ENCODE measurements around the gene ZNF99.
"Not testable (repeated sequence)": the region's sequence is repeated elsewhere in the genome, so short reads cannot be mapped to it uniquely, and the experiment has no call there.

ZNF99 gene

GRCh38 chr19:22783651-22784410 is at the start of gene ZNF99:
TSS of gene ZNF99 (minus strand) at chr19:22784151. CDS start at chr19:22784016, 135 bp downstream.
- no peak for DNase-seq (ENCODE audit: low read depth)

DNA sequence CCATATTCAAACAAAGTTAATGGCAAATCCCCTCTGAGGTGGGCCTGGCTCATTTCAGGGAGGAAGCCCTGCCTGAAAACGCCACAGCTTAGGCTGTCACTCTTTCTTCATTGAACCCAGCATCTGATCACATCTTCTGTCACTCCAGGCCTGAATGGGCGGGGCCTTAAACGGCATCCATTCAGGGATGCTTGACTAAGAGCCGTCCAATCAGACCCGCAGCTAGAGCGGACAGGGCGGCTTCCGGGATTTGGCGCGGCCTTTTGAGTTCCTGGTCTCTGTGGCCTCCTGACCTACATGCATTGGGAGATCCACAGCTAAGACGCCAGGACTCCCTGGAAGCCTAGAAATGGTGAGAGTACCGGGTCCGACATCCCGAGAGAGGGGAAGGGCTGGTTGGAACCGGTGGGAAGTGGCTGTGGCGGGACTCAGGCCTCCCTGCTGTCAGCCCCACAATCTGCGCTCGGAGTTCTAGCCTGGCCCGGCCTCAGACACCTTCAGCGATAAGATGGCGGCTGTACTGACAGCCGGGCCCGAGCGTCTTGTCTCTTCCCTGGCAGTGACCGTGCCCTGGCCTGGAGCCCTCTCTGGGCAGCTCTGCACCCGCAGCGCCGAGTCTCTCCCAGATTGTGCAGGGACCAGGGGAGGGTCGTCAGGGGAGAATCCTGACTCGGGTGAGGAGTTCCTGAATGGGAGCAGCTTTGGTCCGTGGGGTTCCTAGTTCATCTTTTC is 48.2 kb upstream of the ZNF99 start, which contains the start of gene ZNF723:
ZNF723 (plus strand) TSS at position 261 of the 732 bp plus-strand sequence; CDS start at position 350, 89 bp downstream.
- DNase-seq (ENCODE audit: low read depth) = no peak

DNA sequence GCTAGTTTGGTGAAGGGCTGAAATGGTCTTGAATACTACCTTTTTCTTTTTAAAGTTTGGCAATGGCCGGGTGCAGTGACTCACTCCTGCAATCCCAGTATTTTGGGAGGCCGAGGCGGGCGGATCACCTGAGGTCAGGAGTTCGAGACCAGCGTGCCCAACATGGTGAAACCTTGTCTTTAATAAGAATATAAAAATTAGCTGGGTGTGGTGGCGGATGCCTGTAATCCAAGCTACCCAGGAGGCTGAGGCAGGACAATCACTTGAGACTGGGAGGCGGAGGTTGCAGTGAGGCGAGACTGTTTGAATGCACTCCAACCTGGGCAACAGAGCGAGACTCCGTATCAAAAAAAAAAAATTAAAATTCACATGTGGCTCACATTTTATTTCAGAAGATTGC is 47.3 kb upstream of the ZNF99 start:
- DNase-seq (ENCODE audit: low read depth) = no peak

- DNase-seq (ENCODE audit: low read depth) = no peak
Observed at GRCh38 chr19:22814124-22814523, 30.2 kb upstream of the ZNF99 start.

GRCh38 chr19:22807061-22807835 is 23.3 kb upstream of the ZNF99 start:
- no peak for DNase-seq (ENCODE audit: low read depth)

DNA sequence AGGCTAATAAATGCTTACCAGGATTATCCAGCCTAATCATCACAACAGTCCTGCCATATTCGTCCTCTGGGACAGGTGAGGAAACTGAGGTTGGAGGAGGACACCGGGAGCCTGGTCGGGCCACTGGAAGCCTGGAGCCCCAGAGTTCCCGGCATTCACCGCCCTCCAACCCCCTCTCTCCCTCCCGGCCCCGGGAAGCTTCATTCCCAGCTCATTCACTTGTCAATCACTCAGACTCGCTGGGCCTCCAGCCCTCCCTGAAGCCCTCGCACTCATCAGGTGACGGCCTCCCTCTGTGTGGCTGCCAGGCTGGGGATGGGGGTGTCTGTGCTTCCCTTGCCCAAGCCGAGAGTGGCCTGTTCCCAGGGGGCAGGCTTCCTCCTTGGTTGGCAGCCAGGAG is 22.5 kb upstream of the ZNF99 start:
- no peak for DNase-seq (ENCODE audit: low read depth)

DNA sequence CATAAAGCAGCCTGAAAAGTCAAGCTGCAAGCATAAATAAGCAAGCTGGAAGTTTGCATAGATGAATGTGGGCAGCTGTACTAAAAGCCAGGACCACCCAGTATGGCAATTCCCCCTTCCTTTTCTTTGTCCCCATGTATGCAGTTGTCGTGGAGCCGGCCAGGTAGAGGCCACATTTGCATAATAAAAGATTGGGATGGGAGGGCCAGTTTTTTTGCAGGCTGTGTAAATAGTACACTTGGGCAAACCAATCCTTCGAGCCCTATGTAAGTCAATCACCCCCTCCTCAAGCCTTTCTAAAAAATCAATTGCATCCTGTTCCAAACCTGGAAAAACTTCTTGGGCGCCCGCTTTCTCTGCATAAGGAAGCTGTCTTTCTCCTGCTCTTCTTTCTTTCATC is 13.1 kb upstream of the ZNF99 start:
- no peak for DNase-seq (ENCODE audit: low read depth)

GRCh38 chr19:22792863-22793262 is 8.9 kb upstream of the ZNF99 start:
- not testable (repeated sequence) for DNase-seq (ENCODE audit: low read depth)

- no peak for DNase-seq (ENCODE audit: low read depth)
Observed at GRCh38 chr19:22735911-22736645, 47.9 kb downstream of the ZNF99 start.

DNA sequence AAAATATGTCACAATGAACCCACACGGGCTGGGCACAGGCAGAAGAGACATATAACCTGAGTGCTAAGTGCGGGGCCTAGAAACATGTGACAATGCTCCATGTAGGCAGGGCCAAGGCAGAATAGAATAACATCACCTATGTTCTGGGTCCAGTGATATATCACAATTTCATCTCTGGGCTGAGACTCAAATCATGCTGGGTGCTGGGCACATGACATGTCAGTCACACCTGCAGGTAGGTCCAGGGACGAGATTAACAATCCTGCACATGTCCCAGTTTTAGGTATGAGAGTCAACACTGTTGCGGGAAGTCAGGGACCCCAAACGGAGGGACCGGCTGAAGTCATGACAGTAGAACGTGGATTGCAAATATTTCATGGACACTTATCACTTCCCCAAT is 50.3 kb downstream of the ZNF99 start:
- no peak for DNase-seq (ENCODE audit: low read depth)

DNA sequence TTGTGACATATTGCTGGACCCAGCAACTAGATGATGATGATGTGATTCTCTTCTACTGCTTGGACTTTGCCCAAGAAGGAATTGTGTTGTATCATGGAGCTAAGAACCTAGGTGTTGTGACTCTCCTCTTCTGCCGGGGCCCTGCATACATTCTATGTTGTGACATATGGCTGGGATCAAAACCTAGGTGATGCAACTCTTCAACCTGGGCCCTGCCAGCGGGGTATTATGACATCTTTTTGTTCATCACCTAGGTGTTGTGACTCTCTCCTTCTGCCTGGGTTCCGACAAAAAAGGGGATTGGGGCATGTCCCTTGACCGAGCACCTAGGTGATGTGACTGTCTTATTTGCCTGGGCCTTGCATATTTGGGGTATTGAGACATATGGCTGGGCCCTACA is 55.7 kb downstream of the ZNF99 start:
- not testable (repeated sequence) for DNase-seq (ENCODE audit: low read depth)

- DNase-seq (ENCODE audit: low read depth) = not testable (repeated sequence)
Observed at GRCh38 chr19:22721533-22721932, 62.4 kb downstream of the ZNF99 start.

DNA sequence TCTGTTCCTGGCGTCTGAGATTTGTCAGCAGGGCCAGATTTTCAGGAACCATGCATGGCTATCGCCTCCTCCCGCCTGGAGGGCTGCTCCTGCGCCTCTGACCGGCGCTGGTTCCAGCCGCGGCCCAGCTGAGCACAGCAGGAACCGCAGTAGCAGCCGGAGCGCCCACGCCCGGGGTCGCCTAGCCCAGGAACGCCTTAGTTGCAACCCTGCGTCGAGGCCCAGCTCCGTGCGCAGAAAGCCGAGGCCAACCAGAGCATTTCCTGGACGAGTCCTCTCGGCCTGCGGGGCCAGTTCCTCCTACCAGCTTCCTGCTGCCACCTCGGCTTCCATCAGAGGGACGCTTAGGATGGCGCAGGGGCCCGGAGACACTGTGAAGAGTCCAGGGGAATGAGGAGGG is 75.0 kb downstream of the ZNF99 start:
- DNase-seq (ENCODE audit: low read depth) = no peak

DNA sequence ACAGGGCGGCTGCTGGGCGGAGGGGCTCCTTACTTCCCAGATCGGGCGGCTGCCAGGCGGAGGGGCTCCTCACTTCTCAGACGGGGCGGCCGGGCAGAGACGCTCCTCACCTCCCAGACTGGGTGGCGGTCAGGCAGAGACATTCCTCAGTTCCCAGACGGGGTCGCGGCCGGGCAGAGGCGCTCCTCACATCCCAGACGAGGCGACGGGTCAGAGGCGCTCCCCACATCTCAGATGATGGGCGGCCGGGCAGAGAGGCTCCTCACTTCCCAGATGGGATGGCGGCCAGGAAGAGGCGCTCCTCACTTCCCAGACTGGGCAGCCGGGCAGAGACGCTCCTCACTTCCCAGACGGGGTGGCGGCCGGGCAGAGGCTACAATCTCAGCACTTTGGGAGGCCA is 80.9 kb downstream of the ZNF99 start:
- DNase-seq (ENCODE audit: low read depth) = not testable (repeated sequence)

DNA sequence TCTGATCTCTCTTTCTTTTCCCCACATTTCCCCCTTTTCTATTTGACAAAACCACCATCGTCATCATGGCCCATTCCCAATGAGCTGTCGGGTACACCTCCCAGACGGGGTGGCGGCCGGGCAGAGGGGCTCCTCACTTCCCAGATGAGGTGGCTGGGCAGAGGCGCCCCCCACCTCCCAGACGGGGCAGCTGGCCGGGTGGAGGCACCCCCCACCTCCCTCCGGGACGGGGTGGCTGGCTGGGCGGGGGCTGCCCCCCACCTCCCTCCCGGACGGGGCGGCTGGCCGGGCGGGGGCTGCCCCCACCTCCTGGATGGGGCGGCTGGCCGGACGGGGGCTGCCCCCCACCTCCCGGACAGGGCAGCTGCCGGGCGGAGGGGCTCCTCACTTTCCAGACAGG is 81.3 kb downstream of the ZNF99 start:
- DNase-seq (ENCODE audit: low read depth) = not testable (repeated sequence)
